ENCODE results near the gene CHKA.

Gene CHKA

DNA sequence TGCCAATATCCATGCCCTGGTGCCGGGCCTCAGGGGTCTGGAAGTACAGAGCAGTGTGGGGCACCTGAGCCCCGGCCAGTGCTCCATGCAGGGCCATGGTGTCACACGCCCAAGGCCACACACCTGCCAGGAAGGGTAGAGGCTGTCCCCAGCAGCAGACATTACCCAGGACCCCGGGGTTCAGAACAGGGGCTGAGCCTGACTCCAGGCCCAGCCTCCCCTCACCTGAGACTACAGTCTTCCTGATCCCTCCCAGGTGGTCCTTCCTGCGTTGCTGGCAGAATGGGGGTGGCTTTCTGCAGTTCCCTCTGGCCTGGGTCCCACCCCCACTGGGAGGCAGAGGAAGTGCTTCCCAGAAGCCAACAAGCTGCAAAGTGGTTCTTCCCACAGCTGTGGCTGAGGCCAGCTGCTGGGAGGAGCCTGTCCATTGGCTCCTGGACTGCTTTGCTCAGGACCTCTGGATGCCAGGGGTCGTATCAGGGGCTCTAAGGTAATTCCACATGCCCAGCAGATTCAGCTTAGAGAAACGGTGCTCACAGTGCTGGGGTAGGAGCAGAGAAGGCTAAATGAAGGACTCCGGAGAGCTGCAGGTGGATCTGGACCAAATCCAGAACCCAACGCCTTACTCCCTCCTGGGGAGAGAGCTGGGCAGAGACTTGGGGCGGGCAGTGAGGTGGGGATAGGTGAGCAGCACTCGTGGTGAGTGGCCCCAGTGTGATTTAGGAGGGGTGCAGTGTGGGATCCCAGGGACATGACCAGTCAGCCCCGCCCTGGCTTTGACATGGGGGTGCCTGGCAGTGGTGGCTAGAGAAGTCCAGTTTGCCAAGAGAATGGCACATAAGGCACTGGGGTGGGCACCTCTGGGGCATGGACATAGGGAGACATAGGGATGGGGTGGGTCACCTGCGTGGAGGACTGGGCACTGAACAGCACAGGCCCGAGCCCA is 69.7 kb downstream of the CHKA start:
- DNase-seq (ENCODE audit: low read depth in 1 of 2, low spot score in 1 of 2): peak in 1 of 2 experiments; percentile 54
- TF ChIP-seq SPI1 (IDR thresholded peaks at IDR 0.05; ENCODE audit: borderline replicate concordance, low read depth) (0 out of 2 replicates have a peak, but pooled peaks have one; percentile 6), CTCF (IDR thresholded peaks at IDR 0.05; ENCODE audit: insufficient read depth, low read length) (no peak), POLR2AphosphoS5 (IDR thresholded peaks at IDR 0.05; ENCODE audit: low read depth) (peak; percentile 29; the same call in 1 of the 2 replicates), GABPA (IDR thresholded peaks at IDR 0.05; ENCODE audit: low read depth) (no peak)
- TF ChIP-seq, protein P1, sequence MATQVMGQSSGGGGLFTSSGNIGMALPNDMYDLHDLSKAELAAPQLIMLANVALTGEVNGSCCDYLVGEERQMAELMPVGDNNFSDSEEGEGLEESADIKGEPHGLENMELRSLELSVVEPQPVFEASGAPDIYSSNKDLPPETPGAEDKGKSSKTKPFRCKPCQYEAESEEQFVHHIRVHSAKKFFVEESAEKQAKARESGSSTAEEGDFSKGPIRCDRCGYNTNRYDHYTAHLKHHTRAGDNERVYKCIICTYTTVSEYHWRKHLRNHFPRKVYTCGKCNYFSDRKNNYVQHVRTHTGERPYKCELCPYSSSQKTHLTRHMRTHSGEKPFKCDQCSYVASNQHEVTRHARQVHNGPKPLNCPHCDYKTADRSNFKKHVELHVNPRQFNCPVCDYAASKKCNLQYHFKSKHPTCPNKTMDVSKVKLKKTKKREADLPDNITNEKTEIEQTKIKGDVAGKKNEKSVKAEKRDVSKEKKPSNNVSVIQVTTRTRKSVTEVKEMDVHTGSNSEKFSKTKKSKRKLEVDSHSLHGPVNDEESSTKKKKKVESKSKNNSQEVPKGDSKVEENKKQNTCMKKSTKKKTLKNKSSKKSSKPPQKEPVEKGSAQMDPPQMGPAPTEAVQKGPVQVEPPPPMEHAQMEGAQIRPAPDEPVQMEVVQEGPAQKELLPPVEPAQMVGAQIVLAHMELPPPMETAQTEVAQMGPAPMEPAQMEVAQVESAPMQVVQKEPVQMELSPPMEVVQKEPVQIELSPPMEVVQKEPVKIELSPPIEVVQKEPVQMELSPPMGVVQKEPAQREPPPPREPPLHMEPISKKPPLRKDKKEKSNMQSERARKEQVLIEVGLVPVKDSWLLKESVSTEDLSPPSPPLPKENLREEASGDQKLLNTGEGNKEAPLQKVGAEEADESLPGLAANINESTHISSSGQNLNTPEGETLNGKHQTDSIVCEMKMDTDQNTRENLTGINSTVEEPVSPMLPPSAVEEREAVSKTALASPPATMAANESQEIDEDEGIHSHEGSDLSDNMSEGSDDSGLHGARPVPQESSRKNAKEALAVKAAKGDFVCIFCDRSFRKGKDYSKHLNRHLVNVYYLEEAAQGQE (IDR thresholded peaks at IDR 0.05; ENCODE audit: insufficient replicate concordance, low read depth): no peak
- H3K27me3 ChIP-seq (ENCODE audit: insufficient read depth, poor library complexity, severe bottlenecking): no peaks in the 10 kb centered on the region
- no peak overlapping the region for H3K27ac ChIP-seq (replicated peaks)
- no peak overlapping the region for H3K4me3 ChIP-seq (replicated peaks; ENCODE audit: insufficient read depth, low read length)

- peak in 1 of 2 experiments; percentile 33 for DNase-seq (ENCODE audit: low read depth in 1 of 2, low spot score in 1 of 2)
- H3K4me3 ChIP-seq (replicated peaks; ENCODE audit: insufficient read depth, low read length): no peak overlapping the region
- H3K27ac ChIP-seq (replicated peaks): no peak overlapping the region
- H3K27me3 ChIP-seq (ENCODE audit: insufficient read depth, poor library complexity, severe bottlenecking): no peaks in the 10 kb centered on the region
- TF ChIP-seq, protein P1 (IDR thresholded peaks at IDR 0.05; ENCODE audit: insufficient replicate concordance, low read depth): no peak
- no peak for TF ChIP-seq POLR2AphosphoS5 (IDR thresholded peaks at IDR 0.05; ENCODE audit: low read depth)
- no peak for TF ChIP-seq CTCF (IDR thresholded peaks at IDR 0.05; ENCODE audit: insufficient read depth, low read length)
- no peak for TF ChIP-seq GABPA (IDR thresholded peaks at IDR 0.05; ENCODE audit: low read depth)
- no peak for TF ChIP-seq SPI1 (IDR thresholded peaks at IDR 0.05; ENCODE audit: borderline replicate concordance, low read depth)
Measured at GRCh38 chr11:68050371-68050841, 70.8 kb downstream of the CHKA start.

- no peak overlapping the region for H3K27ac ChIP-seq (replicated peaks)
- no peaks in the 10 kb centered on the region for H3K27me3 ChIP-seq (ENCODE audit: insufficient read depth, poor library complexity, severe bottlenecking)
- no peak; the same call in 1 of the 2 replicates for TF ChIP-seq POLR2AphosphoS5 (IDR thresholded peaks at IDR 0.05; ENCODE audit: low read depth)
- TF ChIP-seq, protein P1 (IDR thresholded peaks at IDR 0.05; ENCODE audit: insufficient replicate concordance, low read depth): no peak
- no peak for TF ChIP-seq GABPA (IDR thresholded peaks at IDR 0.05; ENCODE audit: low read depth)
- no peak for TF ChIP-seq CTCF (IDR thresholded peaks at IDR 0.05; ENCODE audit: insufficient read depth, low read length)
- no peak for TF ChIP-seq SPI1 (IDR thresholded peaks at IDR 0.05; ENCODE audit: borderline replicate concordance, low read depth)
- H3K4me3 ChIP-seq (replicated peaks; ENCODE audit: insufficient read depth, low read length): no peak overlapping the region
- DNase-seq (ENCODE audit: low read depth in 1 of 2, low spot score in 1 of 2): peak in 1 of 2 experiments; percentile 31
Measured at GRCh38 chr11:68049509-68050370, 71.4 kb downstream of the CHKA start.

Measured in HL-60 (cell line).